GM19468 (cell line): ENCODE results near the gene IGFN1.

ENCODE experiments used
- ATAC-seq: cut with Tn5 transposase; IDR thresholded peaks from one replicate; pipeline ENCODE4 v1.9.1; 2021; ENCODE audit warnings: mild to moderate bottlenecking, moderate library complexity, moderate number of reproducible peaks; ENCODE audit not compliant: unreplicated experiment; ENCODE audit errors: extremely low read depth

Gene IGFN1

DNA sequence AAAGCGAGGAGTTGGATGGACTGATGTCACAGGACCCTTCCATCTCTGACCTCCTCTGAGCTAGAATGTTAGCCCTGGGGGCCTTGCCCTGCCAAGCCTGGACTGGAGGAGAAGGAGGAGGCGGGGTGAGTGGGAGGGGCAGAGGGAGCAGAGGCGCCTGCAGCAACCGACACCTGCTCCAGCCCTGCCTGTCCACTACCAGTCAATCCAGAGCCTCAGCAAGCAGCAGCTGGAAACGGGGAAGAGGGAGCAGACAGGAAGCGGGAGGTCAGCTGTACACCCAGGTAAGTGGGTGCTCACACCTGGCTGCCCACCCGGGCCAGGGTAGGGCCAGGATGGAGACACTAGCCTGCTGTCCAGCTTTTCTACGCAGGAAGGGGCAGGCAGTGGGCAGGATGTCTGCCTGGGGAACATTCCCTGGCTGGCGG, at the start of gene IGFN1:
Gene IGFN1, plus strand, starts transcription at position 201 of the 428 bp plus-strand sequence. CDS start 2,470 bp downstream, outside the sequence.
- ATAC-seq = no peak

DNA sequence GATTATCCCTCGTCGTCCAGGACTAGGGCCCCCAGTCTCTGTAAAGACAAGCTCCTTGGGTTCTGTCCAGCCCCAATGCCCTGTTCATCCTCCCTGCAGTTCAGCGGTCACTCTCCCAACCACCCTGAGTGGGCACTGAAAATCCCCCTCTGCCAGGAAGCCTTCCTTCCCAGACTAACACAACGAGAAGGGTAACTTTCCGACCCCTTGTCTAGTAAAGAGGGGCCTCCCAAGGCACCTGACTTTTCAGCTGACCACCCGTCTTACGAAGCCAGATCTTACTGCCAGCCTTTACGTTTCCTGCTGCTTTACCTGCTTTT, 49.7 kb upstream of the IGFN1 start:
- no peak for ATAC-seq

DNA sequence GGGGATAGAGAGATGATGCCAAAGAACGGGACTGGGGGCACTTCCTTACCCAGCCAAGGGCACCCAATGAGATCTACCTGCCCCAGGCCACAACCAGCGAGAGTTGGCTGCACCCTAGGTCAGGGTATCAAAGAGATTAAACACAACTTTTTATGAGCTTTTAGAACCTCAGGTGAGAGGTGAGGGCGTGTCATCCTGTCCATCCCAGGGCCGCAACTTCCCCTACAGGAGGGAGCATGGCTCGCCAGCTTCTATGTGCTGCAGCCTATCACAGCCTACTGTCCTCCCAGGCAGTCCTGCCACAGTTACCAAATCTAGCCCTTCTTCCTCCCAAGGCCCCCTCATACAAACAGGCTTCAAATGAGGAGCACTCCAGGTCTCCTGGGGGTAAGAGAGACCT, 49.2 kb upstream of the IGFN1 start:
- no peak for ATAC-seq

DNA sequence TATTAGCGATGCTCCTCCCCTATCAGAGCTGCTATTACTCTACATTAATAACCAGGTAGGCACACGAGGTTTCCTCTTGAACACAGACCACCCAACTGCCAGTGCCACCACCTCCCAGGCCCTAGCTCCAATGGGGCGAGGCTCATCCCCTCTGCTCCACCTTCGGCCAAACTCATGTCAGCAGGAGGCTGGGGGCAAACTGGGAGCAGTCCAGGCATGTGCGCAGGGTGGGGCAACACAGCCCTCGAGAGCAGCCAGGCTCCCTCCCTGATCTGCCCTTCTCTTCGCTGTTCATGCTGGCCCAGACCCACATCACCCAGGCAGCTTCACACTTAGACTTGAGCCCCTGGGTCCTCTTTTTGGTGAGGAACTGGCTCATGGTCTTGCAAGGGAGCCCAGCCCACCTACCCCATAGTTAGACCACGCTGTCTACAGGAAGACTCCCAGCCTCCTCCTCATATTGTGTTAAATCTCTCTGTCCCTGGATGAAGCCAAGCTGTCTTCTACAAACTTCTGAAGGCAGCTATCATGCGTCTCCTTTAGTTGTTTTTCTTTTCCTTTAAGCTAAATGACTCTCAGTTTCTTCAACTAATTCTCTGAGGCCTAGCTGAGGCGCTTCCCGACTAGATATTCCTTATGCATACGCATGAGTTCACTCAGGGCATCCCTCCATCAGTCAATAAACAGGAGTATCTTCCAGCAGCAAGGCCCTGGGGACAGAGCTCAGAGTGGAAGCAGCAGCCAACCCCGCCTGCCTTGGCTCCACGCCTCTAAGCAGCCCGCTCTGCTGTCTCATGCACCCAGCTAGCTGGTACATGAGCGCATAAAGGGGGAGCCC, 48.4 kb upstream of the IGFN1 start:
- ATAC-seq = no peak

DNA sequence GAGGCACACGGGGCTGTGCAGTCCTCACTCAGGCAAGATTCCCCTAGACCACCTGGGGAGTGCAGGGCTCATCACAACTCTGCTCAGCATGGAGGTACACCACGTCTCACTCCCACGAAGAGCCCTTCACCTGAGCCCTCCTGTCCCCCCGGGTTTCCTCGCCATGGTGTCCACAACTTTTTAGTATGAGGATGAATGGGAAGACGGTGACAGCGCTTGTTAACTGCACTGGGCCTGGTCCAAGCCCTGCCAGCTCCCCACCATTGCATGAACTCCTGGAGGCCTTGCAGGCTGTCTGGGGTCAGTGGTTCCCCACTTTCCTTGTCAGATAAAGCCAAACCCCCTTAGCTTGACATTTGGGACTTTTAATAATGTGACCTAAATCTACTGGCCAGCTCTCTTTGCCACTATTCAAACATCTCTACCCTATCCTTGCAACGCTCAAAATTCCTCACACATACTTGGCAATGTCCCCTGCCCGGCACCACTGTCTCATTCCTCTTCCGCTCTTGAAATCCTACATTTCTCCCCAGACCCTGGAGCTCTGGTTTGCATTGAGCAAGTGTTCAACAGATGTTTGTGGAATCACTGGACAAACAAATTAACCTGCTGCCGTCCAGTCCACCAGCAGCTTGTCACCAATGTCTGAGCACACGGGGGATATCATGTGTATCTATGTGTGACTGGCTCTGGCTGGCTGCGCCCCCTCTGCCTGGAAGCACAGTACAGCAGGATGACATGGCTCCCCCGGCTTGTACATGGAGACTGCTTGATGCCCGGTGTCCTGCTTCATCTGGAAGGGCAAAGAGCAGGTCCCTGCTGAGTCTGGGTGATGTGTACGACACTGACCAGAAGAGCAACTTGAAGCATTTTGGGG, 47.5 kb upstream of the IGFN1 start:
- ATAC-seq = no peak

DNA sequence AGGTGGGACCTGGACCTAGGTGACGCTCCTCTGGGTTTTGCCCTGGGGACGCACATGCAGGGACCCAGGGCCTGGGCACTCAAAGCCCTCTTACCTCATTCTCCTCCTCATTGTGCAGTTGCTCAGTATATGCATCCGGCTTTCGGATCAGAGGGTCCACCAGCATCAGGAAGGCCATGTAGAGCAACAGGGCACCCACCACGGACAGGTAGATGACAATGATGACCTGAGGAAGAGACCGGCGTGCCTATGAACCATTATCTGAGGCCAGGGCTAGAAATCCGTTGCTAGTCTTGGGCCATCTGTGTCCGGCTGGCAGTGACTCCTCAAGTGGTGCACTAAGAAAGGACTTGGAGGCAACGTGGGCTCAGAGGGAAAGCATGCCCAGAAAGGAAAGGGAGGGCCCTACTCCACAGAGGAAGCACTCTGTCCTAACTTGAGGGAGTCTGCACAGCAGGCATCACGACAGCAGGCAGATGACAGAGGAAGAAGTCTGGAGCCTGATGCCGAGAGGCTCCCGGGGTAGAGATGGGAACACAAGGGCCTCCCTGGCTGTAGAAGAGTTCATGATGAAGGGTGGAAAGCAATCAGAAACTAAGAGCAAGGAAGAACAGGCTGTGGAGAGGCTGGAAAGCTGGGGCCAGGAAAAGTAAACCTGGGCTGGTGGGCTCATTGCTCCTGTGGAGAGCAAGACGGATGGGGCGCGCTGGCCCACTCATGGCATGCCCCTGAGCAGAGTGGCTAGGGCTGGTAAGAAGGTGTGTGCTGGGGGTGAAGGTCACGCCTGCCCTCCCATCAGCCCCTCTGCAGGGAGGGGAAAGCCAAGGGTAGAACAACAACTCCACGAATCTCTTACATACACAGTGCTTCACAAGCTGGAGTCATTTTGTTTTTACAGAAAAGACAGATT, 46.6 kb upstream of the IGFN1 start:
- ATAC-seq = no peak

DNA sequence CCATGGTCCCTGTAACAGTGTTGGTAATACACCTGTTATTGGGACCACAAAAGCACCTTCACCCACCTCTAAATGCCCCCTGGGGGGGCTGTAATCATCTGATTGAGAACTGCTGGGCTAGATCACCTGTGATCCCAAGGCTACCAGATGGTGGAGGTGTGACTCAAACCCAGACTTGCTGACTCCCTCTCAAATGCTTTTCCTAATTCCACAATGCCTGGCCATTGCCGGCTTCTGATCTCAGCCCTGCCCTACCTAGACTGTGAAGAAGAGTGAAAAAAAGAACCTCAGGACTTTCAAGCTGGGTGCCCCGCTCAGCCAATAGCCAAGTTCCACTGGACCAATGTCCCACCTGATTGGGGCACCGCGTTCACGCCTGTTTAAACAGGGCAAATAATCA, 45.9 kb upstream of the IGFN1 start:
- ATAC-seq = no peak

DNA sequence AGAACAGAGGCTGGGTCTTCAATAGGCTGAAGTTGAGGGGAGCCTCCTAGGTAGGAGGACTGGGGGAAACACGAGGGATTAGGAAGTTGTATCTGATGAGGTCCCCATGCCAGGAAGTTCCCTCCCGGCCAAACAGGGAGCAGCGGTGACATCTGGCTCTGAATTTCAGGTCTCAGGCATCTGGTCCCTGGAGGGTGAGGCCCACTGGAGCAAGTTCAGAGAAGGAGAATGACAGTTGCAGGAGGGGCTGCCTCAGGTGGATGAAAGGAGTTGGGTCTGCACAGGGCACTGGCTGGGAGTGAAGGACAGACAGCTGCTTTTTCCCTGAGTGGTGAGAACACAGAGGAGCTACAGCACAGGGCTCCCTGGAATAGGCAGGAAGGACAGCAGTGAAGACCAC, 45.5 kb upstream of the IGFN1 start:
- ATAC-seq = no peak

DNA sequence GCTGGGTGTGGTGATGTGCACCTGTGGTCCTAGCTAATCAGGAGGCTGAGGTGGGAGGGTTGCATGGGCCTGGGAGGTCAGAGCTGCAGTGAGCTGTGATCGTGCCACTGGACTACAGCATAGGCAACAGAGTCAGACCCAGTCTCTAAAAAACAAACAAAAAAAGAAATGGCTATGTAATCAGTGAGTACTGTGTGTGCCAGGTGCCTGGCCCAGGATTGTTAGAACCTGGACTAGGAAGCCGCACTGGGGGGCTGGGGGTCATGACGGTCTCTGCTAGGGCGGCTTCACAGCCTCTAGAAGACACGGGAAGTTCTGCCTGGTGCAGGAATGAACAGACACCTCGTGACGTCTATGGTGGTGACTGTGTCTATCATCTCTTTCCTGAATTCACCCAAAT, 44.8 kb upstream of the IGFN1 start:
- ATAC-seq = no peak

DNA sequence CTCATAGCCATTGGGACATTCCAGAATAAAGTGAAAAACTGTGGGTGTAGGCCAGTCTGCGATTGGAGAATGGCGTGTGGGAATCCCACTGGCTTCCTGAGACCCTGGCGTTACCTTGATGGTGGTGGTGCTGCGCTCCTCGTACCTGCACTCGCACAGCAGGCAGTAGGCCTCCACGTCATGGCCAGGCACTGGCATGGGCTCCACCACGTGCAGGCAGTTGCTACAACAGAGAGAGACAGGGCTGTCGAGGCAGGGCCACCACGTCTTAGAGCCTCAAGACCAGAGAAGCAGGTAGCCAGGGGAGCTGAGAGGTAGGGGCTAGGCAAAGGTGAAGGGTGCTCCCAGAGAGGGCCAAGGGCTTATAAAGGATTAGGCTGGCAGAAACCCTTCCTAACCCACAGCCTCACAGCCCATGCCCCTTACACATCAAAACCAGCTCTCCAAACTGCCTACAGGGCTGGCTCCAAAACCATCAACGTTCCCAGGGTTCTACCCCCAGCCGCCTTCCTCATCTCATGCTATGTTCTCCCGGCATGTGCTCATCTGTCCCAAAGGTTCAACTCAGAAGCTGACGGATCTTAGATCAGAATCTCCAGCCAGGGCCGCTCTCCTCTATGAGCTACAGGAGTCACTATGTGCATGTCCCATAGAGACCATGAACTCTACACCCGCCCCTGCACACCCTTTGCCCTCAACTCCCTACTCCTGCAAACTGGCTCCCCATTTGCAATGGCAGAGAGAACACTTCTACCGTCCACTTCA, 43.8 kb upstream of the IGFN1 start:
- no peak for ATAC-seq

DNA sequence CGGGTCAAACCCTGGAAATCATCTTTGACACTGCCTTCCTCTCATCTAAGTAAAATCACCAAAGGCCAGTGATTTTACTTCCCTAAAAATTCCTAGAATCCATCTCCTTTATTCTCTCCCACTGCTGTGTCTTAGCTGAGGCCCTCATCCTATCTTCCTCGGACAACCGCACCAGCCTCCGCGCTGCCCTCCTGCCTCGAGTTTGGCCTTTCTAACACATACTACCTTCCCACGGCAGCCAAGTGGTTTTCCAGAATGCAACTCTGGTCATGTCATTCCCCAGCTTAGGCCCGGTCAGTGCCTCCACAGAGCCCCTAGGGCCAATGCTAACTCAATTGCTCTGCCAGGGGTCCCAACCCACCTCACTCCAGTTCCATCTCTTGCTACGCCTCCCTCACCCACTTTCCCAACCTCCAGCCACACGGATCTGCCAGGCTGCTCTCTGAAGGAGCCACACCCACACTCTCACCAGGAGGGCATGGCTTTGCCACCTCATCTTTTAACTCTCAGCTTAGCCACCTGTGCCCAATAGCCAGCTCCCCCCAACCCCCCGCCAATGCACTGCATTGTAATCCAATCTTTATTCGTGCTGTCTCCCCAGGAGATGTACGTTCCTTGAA, 43.1 kb upstream of the IGFN1 start:
- ATAC-seq = no peak

DNA sequence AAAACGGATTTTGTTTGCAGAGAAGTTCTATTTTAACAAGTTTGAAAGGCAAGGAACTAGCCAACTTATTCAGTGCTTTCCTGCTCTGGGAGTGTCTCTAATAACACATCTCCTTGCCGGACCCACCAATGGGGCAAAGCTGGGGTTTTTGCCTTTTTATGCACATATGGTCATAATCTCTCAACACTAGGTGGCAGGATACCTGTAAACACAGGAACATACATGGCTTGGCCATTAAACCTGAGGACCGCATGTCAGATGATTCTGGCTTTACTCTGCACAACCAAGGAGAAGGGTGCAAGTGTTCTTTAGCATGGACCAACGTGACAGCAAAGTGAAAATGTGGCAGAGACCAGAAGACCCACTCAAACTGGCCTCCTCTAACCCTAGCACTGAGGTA, 41.2 kb upstream of the IGFN1 start:
- ATAC-seq = no peak

DNA sequence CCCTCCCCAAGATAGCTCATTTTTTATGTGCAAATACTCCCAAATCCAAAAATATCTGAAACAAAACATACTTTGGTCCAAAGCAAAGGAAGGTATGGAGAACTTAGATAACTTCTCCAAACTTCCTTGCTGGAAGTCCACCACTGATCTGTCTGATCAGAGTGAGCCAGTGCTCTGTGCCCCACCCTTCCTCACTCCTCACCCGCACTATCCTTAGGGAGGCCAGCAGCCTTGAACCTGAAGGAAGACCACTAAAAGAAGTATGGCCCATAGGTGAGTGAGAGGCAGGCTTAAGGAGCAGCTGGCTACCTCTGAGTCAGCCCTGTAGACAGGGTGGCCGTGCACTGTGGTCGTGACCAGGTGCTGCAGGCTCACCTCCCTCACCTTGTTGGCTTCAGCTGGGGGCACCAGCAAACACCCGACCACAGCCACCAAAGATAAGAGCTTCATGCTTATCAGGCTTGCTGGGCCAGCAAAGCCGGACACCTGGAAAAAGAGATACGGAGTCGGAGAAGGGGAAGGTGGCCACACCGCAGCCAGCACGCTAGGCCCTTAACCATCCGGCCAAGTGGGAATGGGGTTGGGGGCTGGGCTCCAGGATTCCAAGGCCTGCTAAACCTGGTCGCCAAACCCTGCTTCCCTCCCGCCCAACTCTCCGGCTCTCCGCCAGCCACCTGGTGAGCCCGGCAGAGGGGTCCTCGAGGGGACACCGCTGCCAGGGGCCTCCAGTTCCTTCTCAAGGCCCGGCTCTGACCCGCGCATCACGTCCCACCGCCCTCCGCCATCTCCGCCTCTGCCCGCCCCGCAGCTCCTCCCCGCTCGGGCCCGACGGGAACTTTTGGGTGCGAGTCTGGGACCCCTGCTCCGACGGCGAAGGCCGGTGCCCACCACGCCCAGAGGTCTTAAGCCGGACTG, 36.9 kb upstream of the IGFN1 start:
- peak; percentile 14 for ATAC-seq

DNA sequence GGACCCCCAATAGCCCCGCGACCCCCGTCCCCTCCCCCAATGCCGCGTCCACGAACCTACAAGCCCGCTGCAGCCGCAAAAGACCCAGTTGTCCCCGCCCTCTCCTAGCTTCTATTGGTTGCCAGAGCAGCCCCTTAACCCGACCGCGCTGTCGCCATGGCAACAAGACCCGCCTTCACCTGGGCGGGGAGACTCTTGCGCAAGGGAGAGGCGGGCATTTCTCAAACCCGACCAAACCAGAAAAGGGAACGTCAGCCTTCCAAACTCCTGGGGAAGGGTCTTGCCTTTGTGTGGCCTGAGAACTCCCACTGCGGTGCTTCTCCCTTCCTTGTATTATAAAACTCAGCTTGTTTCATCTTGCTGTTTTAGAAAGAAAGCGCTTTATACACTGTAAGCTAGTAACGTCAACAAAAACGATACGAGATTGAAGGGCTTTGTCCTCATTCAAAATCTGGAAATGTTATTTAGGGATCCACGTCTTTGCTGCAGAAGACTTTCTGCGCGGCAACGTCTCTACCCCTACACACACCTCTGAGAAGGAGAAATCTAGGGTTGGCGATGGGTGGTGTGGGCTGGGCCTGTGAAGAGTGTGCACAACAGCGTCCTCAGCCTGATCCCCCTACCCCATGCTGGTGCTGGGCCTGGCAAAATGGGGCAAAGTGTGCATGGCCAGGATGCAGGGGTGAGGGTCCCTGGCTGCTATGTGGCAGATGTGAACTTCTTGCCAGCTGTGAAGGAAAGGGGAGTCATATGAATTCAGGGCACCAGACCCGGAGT, 36.0 kb upstream of the IGFN1 start, which contains the start of gene TMEM9:
Gene TMEM9, minus strand, starts transcription at position 86 of the 777 bp plus-strand sequence. CDS start 551 bp downstream, outside the sequence.
- peak; percentile 89 for ATAC-seq

DNA sequence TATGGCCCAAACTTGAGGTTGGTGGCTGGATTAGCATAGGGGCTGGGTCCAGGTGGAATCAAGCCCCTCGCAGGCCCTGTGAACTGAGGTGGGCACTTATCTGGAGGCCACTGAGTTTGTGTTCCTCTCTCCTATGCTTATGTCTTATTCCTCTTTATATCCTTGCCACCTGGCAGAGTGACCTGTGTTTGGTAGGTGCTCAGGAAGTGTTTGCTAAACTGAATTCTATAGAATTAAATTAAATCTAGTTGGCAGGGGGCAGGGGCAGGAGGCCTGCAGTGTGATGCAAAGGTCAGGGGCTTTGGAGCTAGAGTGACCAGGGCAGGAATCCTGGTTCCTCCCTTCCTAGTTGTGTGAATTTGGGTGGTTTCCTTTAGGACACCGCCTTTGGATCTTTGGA, 35.3 kb upstream of the IGFN1 start:
- ATAC-seq = no peak

DNA sequence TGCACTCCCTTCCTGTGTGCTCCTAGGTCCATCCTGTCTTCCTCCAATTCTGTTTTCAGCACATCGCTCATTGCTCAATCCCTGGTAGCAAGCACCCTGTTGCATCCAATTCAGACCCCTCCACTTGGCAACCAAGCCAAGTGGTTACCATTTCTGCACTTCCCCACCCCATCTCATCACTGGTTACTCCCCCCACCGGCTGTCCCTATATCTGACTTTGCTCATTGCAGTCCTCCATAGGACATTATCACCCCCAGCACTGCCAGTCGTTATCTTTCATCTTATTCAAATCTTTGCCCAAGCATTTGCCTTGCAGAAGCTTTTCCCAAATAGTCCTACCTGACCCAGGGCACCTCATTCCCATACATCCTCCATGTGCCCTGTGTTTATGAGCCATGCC, 34.3 kb upstream of the IGFN1 start:
- no peak for ATAC-seq

DNA sequence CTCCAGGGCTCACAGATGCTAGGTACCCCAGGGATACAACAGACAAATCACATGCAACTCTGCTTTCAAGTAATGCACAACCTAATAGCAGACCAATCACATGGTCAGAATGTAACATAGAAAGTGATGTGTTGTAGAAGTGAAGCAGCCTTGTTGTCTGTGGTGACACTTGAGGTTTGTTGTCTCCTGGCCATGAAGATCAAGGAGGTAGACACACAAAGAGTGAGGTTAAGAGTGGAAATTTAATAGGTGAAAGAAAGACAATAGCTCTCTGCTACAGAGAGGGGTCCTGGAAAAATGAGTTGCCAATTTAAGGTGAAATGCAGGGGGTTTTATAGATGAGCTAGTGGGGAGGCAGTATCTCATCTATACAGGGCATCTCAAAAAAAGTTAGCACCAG, 33.8 kb upstream of the IGFN1 start:
- ATAC-seq = no peak
